ENCODE measurements around the gene CAMKK2.

- no peak for TF ChIP-seq CTCF (conservative IDR thresholded peaks at IDR 0.05; ENCODE audit: low read length)
- TF ChIP-seq EZH2phosphoT487 (IDR thresholded peaks at IDR 0.05; ENCODE audit: borderline replicate concordance, low read depth, low read length): no peak
Measured at GRCh38 chr12:121239351-121240061, 57.0 kb downstream of the CAMKK2 start.
